Body of pancreas (tissue), 4 donors: ENCODE results near the gene TMED5.

Experiments
- POLR2A ChIP-seq, 3 donors: fragments of 450-650 bp; IDR thresholded peaks; one replicate each; pipeline ENCODE4 v1.6.1; 2016; ENCODE audit warnings: antibody characterized with exemption in 3 of 3, mild to moderate bottlenecking in 2 of 3
- TF ChIP-seq, protein P1 (sequence below), 7 experiments: fragments of 450-650 bp in 4 of 7; fragments of 200-600 bp in 3 of 7; sonication (generic) in 3 of 7; IDR thresholded peaks; one replicate each; pipeline ENCODE4 v1.5.1; 2016 to 2019; ENCODE audit warnings: antibody characterized with exemption in 7 of 7

DNA sequence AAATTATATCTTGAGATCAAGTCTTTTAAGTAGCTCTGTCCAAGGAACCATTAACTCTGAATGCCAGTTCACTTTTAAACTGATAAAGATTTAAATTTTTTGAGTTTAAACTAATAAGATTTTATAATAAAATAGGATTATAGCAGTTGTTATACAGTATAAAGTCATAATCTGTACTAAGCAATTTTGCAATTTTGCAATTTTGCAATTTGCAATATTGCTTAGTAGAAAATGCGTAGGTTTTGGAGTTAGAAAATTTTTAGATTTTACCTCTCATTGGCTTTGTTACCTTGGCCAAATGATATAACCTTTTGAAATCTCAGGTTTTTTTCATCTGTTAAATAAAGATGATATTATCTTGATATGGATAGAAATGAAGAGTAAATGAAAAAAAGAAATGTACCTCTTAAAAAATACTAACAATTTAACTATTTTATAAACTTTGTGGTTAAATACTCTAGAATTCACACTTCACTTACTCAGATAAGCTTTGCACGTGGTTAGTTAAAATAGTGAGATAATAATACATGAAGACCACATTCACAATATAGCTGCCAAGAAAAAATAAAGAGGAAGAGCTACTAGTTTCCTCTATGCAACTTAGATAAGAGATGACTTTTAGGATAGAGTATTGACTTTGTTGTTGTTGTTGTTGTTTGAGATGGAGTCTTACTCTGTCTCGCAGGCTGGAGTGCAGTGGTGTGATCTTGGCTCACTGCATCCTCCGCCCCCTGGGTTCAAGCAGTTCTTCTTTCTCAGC, 14.2 kb upstream of the TMED5 start:
- TF ChIP-seq, protein P1, sequence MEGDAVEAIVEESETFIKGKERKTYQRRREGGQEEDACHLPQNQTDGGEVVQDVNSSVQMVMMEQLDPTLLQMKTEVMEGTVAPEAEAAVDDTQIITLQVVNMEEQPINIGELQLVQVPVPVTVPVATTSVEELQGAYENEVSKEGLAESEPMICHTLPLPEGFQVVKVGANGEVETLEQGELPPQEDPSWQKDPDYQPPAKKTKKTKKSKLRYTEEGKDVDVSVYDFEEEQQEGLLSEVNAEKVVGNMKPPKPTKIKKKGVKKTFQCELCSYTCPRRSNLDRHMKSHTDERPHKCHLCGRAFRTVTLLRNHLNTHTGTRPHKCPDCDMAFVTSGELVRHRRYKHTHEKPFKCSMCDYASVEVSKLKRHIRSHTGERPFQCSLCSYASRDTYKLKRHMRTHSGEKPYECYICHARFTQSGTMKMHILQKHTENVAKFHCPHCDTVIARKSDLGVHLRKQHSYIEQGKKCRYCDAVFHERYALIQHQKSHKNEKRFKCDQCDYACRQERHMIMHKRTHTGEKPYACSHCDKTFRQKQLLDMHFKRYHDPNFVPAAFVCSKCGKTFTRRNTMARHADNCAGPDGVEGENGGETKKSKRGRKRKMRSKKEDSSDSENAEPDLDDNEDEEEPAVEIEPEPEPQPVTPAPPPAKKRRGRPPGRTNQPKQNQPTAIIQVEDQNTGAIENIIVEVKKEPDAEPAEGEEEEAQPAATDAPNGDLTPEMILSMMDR (IDR thresholded peaks at IDR 0.05): no peak
- no peak for TF ChIP-seq POLR2A (IDR thresholded peaks at IDR 0.05)
